ACC112 (cell line): Measurements from ENCODE around the gene SYNPR.

Experiments
- H2AFZ ChIP-seq: fragments of 200-600 bp; sonication (generic); one replicate; pipeline ENCODE4 v1.6.0; 2017; ENCODE audit warnings: antibody characterized with exemption, low read length; ENCODE audit not compliant: unreplicated experiment
- H3K27ac ChIP-seq: fragments of 200-600 bp; sonication (generic); 2 replicates; pipeline ENCODE4 v1.5.1; 2014; ENCODE audit warnings: low read depth, mild to moderate bottlenecking, antibody characterized with exemption, low read length, moderate library complexity
- H3K27me3 ChIP-seq: fragments of 200-600 bp; sonication (generic); 2 replicates; pipeline ENCODE4 v1.6.1; 2014; ENCODE audit warnings: mild to moderate bottlenecking, antibody characterized with exemption, low read length, moderate library complexity, mixed read lengths; ENCODE audit not compliant: insufficient read depth
- H3K36me3 ChIP-seq: fragments of 200-600 bp; sonication (generic); 2 replicates; pipeline ENCODE4 v1.6.1; 2016; ENCODE audit warnings: mild to moderate bottlenecking, antibody characterized with exemption, low read length, moderate library complexity, mixed read lengths; ENCODE audit not compliant: insufficient read depth
- H3K4me1 ChIP-seq: fragments of 200-600 bp; sonication (generic); one replicate; pipeline ENCODE4 v1.6.1; 2016; ENCODE audit warnings: low read length, mixed read lengths; ENCODE audit not compliant: insufficient read depth, unreplicated experiment, control insufficient read depth
- H3K4me3 ChIP-seq: fragments of 200-600 bp; sonication (generic); 2 replicates; pipeline ENCODE4 v1.5.1; 2014; ENCODE audit warnings: mild to moderate bottlenecking, low read depth, low read length
- H3K79me2 ChIP-seq: fragments of 200-600 bp; sonication (generic); one replicate; pipeline ENCODE4 v1.6.0; 2016; ENCODE audit warnings: low read length; ENCODE audit not compliant: control insufficient read depth, unreplicated experiment, insufficient read depth

The SYNPR gene

DNA sequence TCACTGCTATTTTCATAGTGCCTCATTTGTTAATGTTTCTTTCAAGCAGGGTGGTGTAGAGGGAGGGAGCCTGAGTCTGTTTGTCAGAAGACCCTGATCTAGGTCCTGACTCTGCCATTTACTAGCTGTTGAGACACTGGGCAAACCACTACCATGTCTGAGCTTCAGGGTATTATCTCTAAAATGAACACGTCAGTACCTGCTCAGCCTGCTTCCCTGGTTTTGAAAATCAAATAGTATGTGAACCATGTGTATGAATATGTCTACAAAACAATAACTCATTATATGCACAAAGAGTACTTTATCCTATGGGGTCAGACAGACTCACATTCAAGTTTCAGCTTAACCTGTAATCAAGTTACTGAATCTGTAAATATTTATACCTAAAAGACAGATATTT is 25.1 kb downstream of the SYNPR start:
- Histone ChIP-seq H3K4me1 (no peaks in the 10 kb centered on the region), H3K27me3 (0 out of 2 replicates have a peak, but pooled peaks cover 24% of the 10 kb centered on the region), H3K36me3 (no peaks in the 10 kb centered on the region), H3K27ac (no peak overlapping the region), H2AFZ (no peak overlapping the region), H3K79me2 (no peaks in the 10 kb centered on the region), H3K4me3 (no peak overlapping the region)

GRCh38 chr3:63304421-63304820 is 26.3 kb downstream of the SYNPR start:
- no peaks in the 10 kb centered on the region for H3K36me3 ChIP-seq
- no peak overlapping the region for H3K27ac ChIP-seq
- no peaks in the 10 kb centered on the region for H3K79me2 ChIP-seq
- no peak overlapping the region for H2AFZ ChIP-seq
- no peaks in the 10 kb centered on the region for H3K4me1 ChIP-seq
- no peak overlapping the region for H3K4me3 ChIP-seq
- 0 out of 2 replicates have a peak, but pooled peaks cover 24% of the 10 kb centered on the region for H3K27me3 ChIP-seq

GRCh38 chr3:63308072-63308471 is 30.0 kb downstream of the SYNPR start:
- no peak overlapping the region for H3K27ac ChIP-seq
- no peaks in the 10 kb centered on the region for H3K79me2 ChIP-seq
- no peaks in the 10 kb centered on the region for H3K36me3 ChIP-seq
- no peaks in the 10 kb centered on the region for H3K4me1 ChIP-seq
- H2AFZ ChIP-seq = no peak overlapping the region
- H3K27me3 ChIP-seq = 0 out of 2 replicates have a peak, but pooled peaks cover 24% of the 10 kb centered on the region
- H3K4me3 ChIP-seq = no peak overlapping the region

- Histone ChIP-seq H3K27ac (no peak overlapping the region), H2AFZ (no peak overlapping the region), H3K4me1 (no peaks in the 10 kb centered on the region), H3K27me3 (0 out of 2 replicates have a peak, but pooled peaks cover 23% of the 10 kb centered on the region), H3K36me3 (no peaks in the 10 kb centered on the region), H3K4me3 (no peak overlapping the region), H3K79me2 (no peaks in the 10 kb centered on the region)
Observed at GRCh38 chr3:63309768-63310167, 31.7 kb downstream of the SYNPR start.

GRCh38 chr3:63323766-63324165 is 45.7 kb downstream of the SYNPR start:
- H3K4me3 ChIP-seq = no peak overlapping the region
- no peaks in the 10 kb centered on the region; the same call in none of the 2 replicates for H3K27me3 ChIP-seq
- H2AFZ ChIP-seq = no peak overlapping the region
- no peaks in the 10 kb centered on the region for H3K4me1 ChIP-seq
- no peaks in the 10 kb centered on the region for H3K79me2 ChIP-seq
- no peaks in the 10 kb centered on the region for H3K36me3 ChIP-seq
- no peak overlapping the region for H3K27ac ChIP-seq

DNA sequence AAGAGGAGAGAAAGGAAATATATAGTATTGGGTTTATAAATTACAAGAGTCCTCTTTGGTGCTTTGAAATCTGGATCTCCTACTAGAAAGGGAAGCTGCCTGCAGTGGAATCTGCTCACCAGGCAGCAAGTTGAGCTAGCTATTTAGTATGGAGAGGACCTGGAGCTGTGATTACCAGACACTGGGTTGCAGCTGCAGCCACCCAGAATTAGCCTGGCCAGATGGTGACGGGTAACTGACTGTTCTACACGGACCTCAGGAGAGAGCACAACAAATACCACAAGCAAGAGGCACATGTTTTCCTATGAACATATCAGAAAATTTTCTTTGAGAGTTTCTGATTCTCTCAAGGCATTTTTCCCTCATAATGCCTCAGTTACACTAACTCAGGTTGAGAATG is 46.5 kb downstream of the SYNPR start:
- Histone ChIP-seq H3K27me3 (peaks cover 3% of the 10 kb centered on the region), H3K27ac (no peak overlapping the region), H3K79me2 (no peaks in the 10 kb centered on the region), H3K4me3 (no peak overlapping the region), H3K36me3 (no peaks in the 10 kb centered on the region), H3K4me1 (no peaks in the 10 kb centered on the region), H2AFZ (no peak overlapping the region)

- no peak overlapping the region for H3K4me3 ChIP-seq
- H3K27ac ChIP-seq = no peak overlapping the region
- H3K79me2 ChIP-seq = no peaks in the 10 kb centered on the region
- no peaks in the 10 kb centered on the region for H3K36me3 ChIP-seq
- no peaks in the 10 kb centered on the region for H3K4me1 ChIP-seq
- peaks cover 9% of the 10 kb centered on the region for H3K27me3 ChIP-seq
- H2AFZ ChIP-seq = no peak overlapping the region
Observed at GRCh38 chr3:63325386-63325785, 47.3 kb downstream of the SYNPR start.

DNA sequence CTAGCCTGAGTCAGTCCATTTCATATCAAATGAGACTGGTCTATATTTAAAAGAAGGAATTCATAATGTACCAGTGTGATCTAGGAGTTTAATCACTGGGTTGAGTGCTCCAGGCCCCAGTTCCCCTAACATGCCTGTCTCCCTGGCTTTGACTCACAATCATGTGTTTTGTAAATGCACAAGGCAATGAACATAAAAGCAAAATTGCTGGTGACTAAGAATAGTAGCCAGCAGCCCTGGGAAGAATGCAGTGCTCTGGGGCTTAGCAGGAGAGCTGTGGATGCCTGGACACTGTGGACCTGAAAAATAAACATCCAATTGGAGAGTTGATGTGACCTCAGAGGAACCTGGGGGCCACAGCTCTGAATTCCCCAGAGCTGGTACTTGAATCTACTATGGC is 50.3 kb downstream of the SYNPR start:
- H3K4me3 ChIP-seq = no peak overlapping the region
- no peaks in the 10 kb centered on the region for H3K4me1 ChIP-seq
- H3K36me3 ChIP-seq = no peaks in the 10 kb centered on the region
- no peak overlapping the region for H2AFZ ChIP-seq
- H3K79me2 ChIP-seq = no peaks in the 10 kb centered on the region
- peaks cover 32% of the 10 kb centered on the region for H3K27me3 ChIP-seq
- no peak overlapping the region for H3K27ac ChIP-seq

DNA sequence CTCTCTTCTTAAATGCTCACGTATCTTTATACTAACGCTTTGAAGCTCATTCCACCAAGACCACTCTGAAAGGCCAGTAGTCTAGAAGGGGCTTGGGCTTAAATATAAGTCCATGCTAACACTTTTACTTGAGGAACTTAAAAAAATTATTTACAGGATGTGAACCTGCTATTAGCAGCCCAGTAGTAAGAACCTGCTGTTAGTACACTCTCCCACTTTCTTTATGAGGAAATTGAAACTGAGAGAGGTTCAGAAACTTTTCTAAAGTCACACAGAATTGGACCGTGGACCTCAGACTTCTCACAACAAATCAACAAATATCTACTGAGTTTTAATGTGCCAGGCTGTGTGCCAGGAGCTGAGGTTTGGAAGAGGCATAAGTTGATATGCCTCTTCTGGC is 53.4 kb downstream of the SYNPR start:
- H3K27me3 ChIP-seq = peaks cover 32% of the 10 kb centered on the region
- H3K27ac ChIP-seq = no peak overlapping the region
- H3K79me2 ChIP-seq = no peaks in the 10 kb centered on the region
- H3K4me3 ChIP-seq = no peak overlapping the region
- H3K4me1 ChIP-seq = no peaks in the 10 kb centered on the region
- no peak overlapping the region for H2AFZ ChIP-seq
- H3K36me3 ChIP-seq = no peaks in the 10 kb centered on the region

DNA sequence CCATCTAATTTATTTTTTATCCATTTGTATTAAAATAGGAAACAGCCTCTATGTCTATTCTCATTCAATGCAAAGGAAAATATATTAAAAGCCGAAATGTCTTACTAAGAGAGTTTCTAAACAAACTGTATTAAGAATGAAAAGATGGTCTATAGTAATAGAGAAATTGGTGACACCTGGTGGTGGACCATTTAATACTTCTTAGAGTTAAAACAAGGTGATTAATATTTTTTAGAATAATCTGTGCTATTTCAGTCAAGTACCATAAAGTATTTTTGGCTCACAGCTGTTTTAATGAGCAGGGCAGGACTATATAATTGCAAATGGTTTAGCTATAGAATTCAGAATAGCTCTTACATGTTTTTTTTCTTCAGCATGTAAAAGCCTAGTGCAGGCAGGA is 55.7 kb downstream of the SYNPR start:
- Histone ChIP-seq H3K27me3 (peaks cover 43% of the 10 kb centered on the region), H2AFZ (no peak overlapping the region), H3K4me3 (no peak overlapping the region), H3K4me1 (no peaks in the 10 kb centered on the region), H3K27ac (no peak overlapping the region), H3K79me2 (no peaks in the 10 kb centered on the region), H3K36me3 (no peaks in the 10 kb centered on the region)

DNA sequence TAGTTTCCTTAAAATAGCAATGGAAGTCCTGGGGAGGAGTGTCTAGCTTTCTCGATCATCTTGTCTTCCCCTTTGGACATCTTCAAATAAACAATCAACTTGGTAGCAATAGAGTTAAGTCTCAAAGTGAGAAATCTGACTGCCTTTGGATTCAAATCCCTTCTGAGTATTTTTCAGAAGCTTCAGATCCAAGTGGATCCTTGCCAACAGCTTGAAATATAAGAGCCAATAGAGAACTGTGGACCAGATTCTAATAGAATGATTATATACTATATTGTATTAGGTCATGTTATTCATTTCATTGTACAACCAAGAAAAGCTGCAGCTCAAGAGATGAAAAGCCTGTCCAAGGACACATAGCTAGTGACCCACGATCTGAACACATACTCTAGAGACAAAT is 60.2 kb downstream of the SYNPR start:
- Histone ChIP-seq H2AFZ (no peak overlapping the region), H3K4me3 (no peak overlapping the region), H3K27ac (no peak overlapping the region), H3K79me2 (no peaks in the 10 kb centered on the region), H3K4me1 (peaks cover 3% of the 10 kb centered on the region), H3K27me3 (peaks cover 14% of the 10 kb centered on the region; the same call in 1 of the 2 replicates), H3K36me3 (no peaks in the 10 kb centered on the region)
